Right lobe of liver (tissue), 4 donors: ENCODE results near the gene GIGYF1.

Source experiments
- POLR2A ChIP-seq: fragments of 450-650 bp; IDR thresholded peaks from one replicate; pipeline ENCODE4 v1.6.1; 2017; ENCODE audit warnings: antibody characterized with exemption, mild to moderate bottlenecking
- TF ChIP-seq, protein P1 (sequence below), 4 donors: fragments of 200-600 bp in 3 of 4; fragments of 450-650 bp in 1 of 4; IDR thresholded peaks; one replicate each; pipeline versions ENCODE4 v1.5.1 to v1.8.0; 2016 to 2022; ENCODE audit warnings: antibody characterized with exemption in 4 of 4, mild to moderate bottlenecking in 2 of 4
- donor health status: DM: no; HTN: no; CAD: no.
- donor health status: DM: no; HTN: no; CAD: no.
- donor health status: DM: no; HTN: yes; CAD: no.

- TF ChIP-seq, protein P1, sequence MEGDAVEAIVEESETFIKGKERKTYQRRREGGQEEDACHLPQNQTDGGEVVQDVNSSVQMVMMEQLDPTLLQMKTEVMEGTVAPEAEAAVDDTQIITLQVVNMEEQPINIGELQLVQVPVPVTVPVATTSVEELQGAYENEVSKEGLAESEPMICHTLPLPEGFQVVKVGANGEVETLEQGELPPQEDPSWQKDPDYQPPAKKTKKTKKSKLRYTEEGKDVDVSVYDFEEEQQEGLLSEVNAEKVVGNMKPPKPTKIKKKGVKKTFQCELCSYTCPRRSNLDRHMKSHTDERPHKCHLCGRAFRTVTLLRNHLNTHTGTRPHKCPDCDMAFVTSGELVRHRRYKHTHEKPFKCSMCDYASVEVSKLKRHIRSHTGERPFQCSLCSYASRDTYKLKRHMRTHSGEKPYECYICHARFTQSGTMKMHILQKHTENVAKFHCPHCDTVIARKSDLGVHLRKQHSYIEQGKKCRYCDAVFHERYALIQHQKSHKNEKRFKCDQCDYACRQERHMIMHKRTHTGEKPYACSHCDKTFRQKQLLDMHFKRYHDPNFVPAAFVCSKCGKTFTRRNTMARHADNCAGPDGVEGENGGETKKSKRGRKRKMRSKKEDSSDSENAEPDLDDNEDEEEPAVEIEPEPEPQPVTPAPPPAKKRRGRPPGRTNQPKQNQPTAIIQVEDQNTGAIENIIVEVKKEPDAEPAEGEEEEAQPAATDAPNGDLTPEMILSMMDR (IDR thresholded peaks at IDR 0.05): no peak
- TF ChIP-seq POLR2A: no peak
These were observed 36.2 kb upstream of the GIGYF1 start for GRCh38 chr7:100730136-100730800.
